ENCODE results near the gene ANKRD30A. TPM values are rescaled to one million over a fixed set of nuclear protein-coding genes. Genes with fewer than 3 reads are reported as not detected.
"Not testable (repeated sequence)": the region's sequence is repeated elsewhere in the genome, so short reads cannot be mapped to it uniquely, and the experiment has no call there.

Gene ANKRD30A
- total RNA-seq, 2 donors from 2014 or later = not detected

DNA sequence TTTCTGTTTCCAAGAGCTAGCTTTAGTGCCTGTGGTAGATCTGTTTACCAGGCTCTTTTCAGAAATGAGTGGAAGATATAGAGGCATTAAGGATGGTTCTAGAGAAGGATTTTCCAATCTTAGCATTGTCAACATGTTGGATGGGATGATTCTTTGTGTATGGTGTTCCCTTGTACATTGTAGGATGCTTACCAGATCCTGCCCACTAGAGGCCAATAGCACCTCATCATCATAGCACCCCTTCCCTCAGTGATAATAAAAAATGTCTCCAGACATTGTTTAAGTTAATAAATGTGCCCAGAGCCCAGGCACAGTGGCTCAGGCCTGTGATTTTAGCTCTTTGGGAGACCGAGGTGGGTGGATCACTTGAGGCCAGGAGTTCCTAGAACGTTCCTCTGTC lies 121.2 kb downstream of the ANKRD30A start:
- intact Hi-C loops (cut with DNase I) = no loop called here
- TF ChIP-seq, protein P1, sequence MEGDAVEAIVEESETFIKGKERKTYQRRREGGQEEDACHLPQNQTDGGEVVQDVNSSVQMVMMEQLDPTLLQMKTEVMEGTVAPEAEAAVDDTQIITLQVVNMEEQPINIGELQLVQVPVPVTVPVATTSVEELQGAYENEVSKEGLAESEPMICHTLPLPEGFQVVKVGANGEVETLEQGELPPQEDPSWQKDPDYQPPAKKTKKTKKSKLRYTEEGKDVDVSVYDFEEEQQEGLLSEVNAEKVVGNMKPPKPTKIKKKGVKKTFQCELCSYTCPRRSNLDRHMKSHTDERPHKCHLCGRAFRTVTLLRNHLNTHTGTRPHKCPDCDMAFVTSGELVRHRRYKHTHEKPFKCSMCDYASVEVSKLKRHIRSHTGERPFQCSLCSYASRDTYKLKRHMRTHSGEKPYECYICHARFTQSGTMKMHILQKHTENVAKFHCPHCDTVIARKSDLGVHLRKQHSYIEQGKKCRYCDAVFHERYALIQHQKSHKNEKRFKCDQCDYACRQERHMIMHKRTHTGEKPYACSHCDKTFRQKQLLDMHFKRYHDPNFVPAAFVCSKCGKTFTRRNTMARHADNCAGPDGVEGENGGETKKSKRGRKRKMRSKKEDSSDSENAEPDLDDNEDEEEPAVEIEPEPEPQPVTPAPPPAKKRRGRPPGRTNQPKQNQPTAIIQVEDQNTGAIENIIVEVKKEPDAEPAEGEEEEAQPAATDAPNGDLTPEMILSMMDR (IDR thresholded peaks at IDR 0.05) = no peak
- no peaks in the 10 kb centered on the region for H3K9me3 ChIP-seq
- H3K27ac ChIP-seq = no peak overlapping the region
- H3K4me1 ChIP-seq = no peaks in the 10 kb centered on the region
- no peaks in the 10 kb centered on the region for H3K27me3 ChIP-seq
- no peaks in the 10 kb centered on the region for H3K36me3 ChIP-seq
- DNase-seq = no peak
- H3K9ac ChIP-seq (ENCODE audit: low read depth in 2 of 2, low read length in 2 of 2) = no peak overlapping the region
- H3K4me3 ChIP-seq = no peak overlapping the region

DNA sequence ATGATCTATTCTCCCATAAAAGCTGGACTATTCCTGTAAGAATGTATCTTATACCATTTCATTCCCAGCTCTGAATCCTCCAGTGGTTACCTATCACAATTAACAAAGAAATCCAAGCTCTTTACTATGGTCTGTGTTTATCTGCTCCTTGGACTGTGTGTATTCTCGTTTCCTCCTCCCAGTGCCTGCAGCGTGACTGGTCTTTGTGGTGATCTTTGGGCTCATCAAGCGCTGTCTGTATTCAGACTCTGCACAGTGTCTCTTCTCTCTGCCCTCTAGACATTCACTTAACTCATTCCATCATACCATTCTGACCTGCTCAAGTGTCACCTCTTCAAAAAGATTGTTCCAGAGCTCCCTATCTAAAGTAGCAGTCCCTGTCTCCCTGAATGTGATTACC lies 130.4 kb downstream of the ANKRD30A start:
- H3K27ac ChIP-seq; H3K4me1 ChIP-seq; intact Hi-C loops (cut with DNase I); H3K4me3 ChIP-seq; H3K27me3 ChIP-seq; H3K9ac ChIP-seq (ENCODE audit: low read depth in 2 of 2, low read length in 2 of 2); DNase-seq; H3K36me3 ChIP-seq; H3K9me3 ChIP-seq: not testable (repeated sequence)

DNA sequence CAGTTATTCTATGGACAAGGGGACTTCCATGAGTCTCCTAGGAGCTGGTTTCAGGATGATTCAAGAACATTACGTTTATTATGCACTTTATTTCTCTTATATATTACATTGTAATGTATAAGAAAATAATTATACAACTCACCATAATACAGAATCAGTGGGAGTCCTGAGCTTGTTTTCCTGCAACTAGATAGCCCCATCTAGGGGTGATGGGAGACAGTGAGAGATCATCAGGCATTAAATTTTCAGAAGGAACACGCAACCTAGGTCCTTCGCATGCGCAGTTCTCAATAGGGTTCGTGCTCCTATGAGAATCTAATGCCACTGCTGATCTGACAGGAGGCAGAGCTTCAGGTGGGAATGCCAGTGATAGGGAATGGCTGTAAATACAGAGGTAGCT lies 137.9 kb downstream of the ANKRD30A start:
- intact Hi-C loops (cut with DNase I) = no loop called here
- H3K4me1 ChIP-seq = no peaks in the 10 kb centered on the region

DNA sequence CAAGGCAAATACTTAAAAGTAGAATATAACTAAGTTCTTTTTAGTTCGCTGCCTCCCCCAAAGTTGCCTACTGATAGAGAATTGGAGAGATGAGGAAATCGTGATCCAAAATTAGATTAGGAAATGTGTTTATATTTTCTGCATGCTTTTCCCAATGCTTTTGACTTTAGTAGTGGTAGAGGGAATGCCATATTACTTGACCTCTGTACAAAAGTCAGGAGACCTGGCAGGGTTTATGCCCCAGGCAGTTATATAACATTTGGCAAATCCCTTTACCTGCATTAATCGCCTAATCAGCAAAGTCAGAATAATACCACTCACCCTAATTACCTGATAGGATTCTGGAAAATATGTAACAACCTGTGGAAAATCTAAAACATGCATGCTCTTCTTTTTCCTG lies 142.9 kb downstream of the ANKRD30A start:
- Histone ChIP-seq H3K9ac (ENCODE audit: low read depth in 2 of 2, low read length in 2 of 2) (no peak overlapping the region), H3K4me1 (no peaks in the 10 kb centered on the region), H3K27me3 (no peaks in the 10 kb centered on the region), H3K36me3 (no peaks in the 10 kb centered on the region), H3K9me3 (no peaks in the 10 kb centered on the region), H3K27ac (no peak overlapping the region), H3K4me3 (no peak overlapping the region)
- no peak for DNase-seq
- intact Hi-C loops (cut with DNase I) = no loop called here
- TF ChIP-seq, protein P1 (IDR thresholded peaks at IDR 0.05) = no peak

More for the DNA sequence above, 137.9 kb downstream of the ANKRD30A start:
- Histone ChIP-seq H3K27me3 (no peaks in the 10 kb centered on the region), H3K9ac (ENCODE audit: low read depth in 2 of 2, low read length in 2 of 2) (no peak overlapping the region), H3K4me3 (no peak overlapping the region), H3K9me3 (no peaks in the 10 kb centered on the region), H3K27ac (no peak overlapping the region), H3K36me3 (no peaks in the 10 kb centered on the region)
- no peak for DNase-seq
- TF ChIP-seq, protein P1 (IDR thresholded peaks at IDR 0.05) = no peak

DNA sequence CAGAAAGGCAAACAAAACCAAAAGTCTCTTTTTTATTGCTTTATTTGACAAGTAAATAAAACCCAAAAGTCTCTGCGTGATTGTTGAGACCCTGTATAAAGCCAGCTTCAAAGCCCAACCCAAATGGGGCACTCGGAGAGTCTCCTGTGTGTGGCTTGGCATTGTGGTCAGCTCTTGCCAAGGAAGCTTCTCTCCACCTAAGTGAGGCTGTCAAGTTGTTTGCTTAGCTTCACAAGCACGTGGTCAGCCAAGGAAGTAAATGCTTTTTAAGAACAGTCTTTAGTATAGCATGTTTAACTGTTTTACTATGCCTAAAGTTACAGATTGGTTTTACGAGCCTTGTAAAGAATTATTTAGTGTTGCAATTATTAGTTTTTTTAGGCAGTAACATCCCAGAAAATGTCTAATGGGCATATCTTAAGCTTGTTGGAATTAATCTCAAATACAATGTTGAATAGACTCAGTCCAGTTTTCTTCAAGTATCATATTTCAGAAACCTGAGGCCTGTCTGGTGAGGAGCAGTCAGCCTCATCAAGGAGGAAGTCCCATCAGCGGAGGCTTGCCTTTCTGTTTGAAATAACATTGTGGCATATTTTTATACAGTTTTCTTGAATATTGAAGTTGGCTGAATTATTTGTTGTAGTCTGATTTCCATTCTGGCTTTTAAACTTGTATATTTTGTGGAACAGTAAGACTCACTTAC lies 144.3 kb downstream of the ANKRD30A start:
- Histone ChIP-seq H3K27ac (no peak overlapping the region), H3K4me3 (no peak overlapping the region), H3K36me3 (no peaks in the 10 kb centered on the region), H3K4me1 (no peaks in the 10 kb centered on the region), H3K9me3 (no peaks in the 10 kb centered on the region), H3K27me3 (no peaks in the 10 kb centered on the region), H3K9ac (ENCODE audit: low read depth in 2 of 2, low read length in 2 of 2) (no peak overlapping the region)
- intact Hi-C loops (cut with DNase I) = no loop called here
- DNase-seq = no peak
- TF ChIP-seq, protein P1 (IDR thresholded peaks at IDR 0.05) = no peak

DNA sequence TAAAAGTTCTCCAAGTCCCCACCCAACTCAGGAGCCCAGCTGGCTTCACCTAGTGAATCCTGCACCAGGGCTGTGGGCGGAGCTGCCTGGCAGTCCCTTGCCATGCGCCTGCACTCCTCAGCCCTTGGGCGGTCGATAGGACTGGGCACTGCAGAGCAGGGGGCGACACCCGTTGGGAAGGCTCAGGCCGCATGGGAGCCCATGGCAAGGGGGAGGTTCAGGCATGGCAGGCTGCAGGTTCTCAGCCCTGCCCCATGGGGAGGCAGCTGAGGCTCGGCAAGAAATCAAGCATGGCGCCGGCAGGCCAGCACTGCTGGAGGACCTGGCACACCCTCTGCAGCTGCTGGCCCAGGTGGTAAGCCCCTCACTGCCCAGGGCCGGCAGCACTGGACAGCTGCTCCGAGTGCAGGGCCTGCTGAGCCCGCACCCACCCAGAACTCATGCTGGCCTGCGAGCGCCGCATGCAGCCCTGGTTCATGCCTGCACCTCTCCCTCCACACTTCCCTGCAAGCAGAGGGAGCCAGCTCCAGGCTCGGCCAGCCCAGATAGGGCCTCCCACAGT lies 149.9 kb downstream of the ANKRD30A start:
- intact Hi-C loops (cut with DNase I) = no loop called here
- Histone ChIP-seq H3K36me3 (no peaks in the 10 kb centered on the region), H3K9me3 (no peaks in the 10 kb centered on the region), H3K27me3 (no peaks in the 10 kb centered on the region), H3K9ac (ENCODE audit: low read depth in 2 of 2, low read length in 2 of 2) (no peak overlapping the region), H3K4me1 (no peaks in the 10 kb centered on the region), H3K27ac (no peak overlapping the region), H3K4me3 (no peak overlapping the region)
- TF ChIP-seq, protein P1 (IDR thresholded peaks at IDR 0.05) = no peak
- DNase-seq = no peak
